Tibial nerve (tissue), 4 donors: ENCODE data around the gene SDF2L1. TPM values are rescaled to one million over a fixed set of nuclear protein-coding genes. Genes with fewer than 3 reads are reported as not detected.

ENCODE experiments used
- DNase-seq, 2 donors: peaks; one replicate each; pipeline ENCODE4 v3.0.0-alpha.2; 2019; ENCODE audit warnings: low spot score in 2 of 2
- H3K27ac ChIP-seq, 4 donors: fragments of 200-600 bp; sonication (generic) in 3 of 4; one replicate each; pipeline ENCODE4 v1.5.1; 2017 to 2019; ENCODE audit warnings: mild to moderate bottlenecking in 1 of 4
- H3K27me3 ChIP-seq, 2 donors: fragments of 200-600 bp; sonication (generic) in 1 of 2; one replicate each; pipeline versions ENCODE4 v1.5.1 to v1.6.0; 2017 to 2019
- H3K36me3 ChIP-seq, 3 donors: fragments of 200-600 bp; sonication (generic); one replicate each; pipeline ENCODE4 v1.5.1; 2018 to 2019
- H3K4me1 ChIP-seq, 4 donors: fragments of 200-600 bp; sonication (generic) in 3 of 4; one replicate each; pipeline ENCODE4 v1.5.1; 2017 to 2019
- H3K4me3 ChIP-seq, 4 donors: fragments of 200-600 bp; sonication (generic) in 3 of 4; one replicate each; pipeline ENCODE4 v1.5.1; 2017 to 2019; ENCODE audit warnings: mild to moderate bottlenecking in 1 of 4, moderate library complexity in 1 of 4
- H3K9me3 ChIP-seq, 4 donors: fragments of 200-600 bp; sonication (generic) in 3 of 4; one replicate each; pipeline ENCODE4 v1.5.1; 2017 to 2019
- EP300 ChIP-seq, 2 donors: sonication (generic); formaldehyde crosslinking; IDR thresholded peaks; one replicate each; pipeline ENCODE4 v1.6.1; 2017; ENCODE audit warnings: antibody characterized with exemption in 2 of 2, mild to moderate bottlenecking in 1 of 2
- POLR2A ChIP-seq, 2 donors: fragments of 450-650 bp; IDR thresholded peaks; one replicate each; pipeline ENCODE4 v1.6.1; 2017; ENCODE audit warnings: antibody characterized with exemption in 2 of 2, mild to moderate bottlenecking in 2 of 2, moderate library complexity in 2 of 2
- WGBS, 2 donors: methylation state at CpG; one replicate each; pipeline ENCODE4 v1.1.5; 2018; 5-methylcytosine and 5-hydroxymethylcytosine counted together
- total RNA-seq, 4 donors: library from RNA; depleted of rRNA; stranded (reverse); fragments of >200 nt; gene quantifications; one replicate each; pipeline ENCODE4 v1.1.0, GENCODE V29; 2016
- TF ChIP-seq, protein P1 (sequence below), 5 experiments: fragments of 200-600 bp in 3 of 5; fragments of 450-650 bp in 2 of 5; sonication (generic) in 3 of 5; IDR thresholded peaks; one replicate each; pipeline ENCODE4 v1.5.1; 2016 to 2019; ENCODE audit warnings: antibody characterized with exemption in 5 of 5, mild to moderate bottlenecking in 3 of 5, moderate library complexity in 2 of 5

SDF2L1 gene
- total RNA-seq, 4 donors from 2014 or later: 11.4 to 62.7 (median 31.5) TPM

- H3K4me3 ChIP-seq: no peak within 1 kb of the TSS
- no peak for DNase-seq
- TF ChIP-seq POLR2A (IDR thresholded peaks at IDR 0.05) (no peak), EP300 (IDR thresholded peaks at IDR 0.05) (no peak)
- TF ChIP-seq, protein P1, sequence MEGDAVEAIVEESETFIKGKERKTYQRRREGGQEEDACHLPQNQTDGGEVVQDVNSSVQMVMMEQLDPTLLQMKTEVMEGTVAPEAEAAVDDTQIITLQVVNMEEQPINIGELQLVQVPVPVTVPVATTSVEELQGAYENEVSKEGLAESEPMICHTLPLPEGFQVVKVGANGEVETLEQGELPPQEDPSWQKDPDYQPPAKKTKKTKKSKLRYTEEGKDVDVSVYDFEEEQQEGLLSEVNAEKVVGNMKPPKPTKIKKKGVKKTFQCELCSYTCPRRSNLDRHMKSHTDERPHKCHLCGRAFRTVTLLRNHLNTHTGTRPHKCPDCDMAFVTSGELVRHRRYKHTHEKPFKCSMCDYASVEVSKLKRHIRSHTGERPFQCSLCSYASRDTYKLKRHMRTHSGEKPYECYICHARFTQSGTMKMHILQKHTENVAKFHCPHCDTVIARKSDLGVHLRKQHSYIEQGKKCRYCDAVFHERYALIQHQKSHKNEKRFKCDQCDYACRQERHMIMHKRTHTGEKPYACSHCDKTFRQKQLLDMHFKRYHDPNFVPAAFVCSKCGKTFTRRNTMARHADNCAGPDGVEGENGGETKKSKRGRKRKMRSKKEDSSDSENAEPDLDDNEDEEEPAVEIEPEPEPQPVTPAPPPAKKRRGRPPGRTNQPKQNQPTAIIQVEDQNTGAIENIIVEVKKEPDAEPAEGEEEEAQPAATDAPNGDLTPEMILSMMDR (IDR thresholded peaks at IDR 0.05): no peak
- no peaks in the 10 kb centered on the region for H3K27me3 ChIP-seq
- H3K9me3 ChIP-seq: no peaks in the 10 kb centered on the region
- peaks cover 0 to 26% (median 6%) of the 10 kb centered on the region in 4 donors for H3K4me1 ChIP-seq
- H3K27ac ChIP-seq: no peak within 1 kb of the TSS
- WGBS, 2 donors: 81 to 85% methylated on average over 27 of the region's 27 CpGs
- H3K36me3 ChIP-seq: peaks cover 0 to 10% (median 0%) of the 10 kb centered on the region in 3 donors
Measured at GRCh38 chr22:21632237-21632895, 9.7 kb upstream of the SDF2L1 start, which contains the start of gene CCDC116. TSS of gene CCDC116 (plus strand) at chr22:21632760. CDS start at chr22:21633182, 422 bp downstream.

- WGBS, 2 donors: 96 to 100% methylated on average over 14 to 17 of the region's 18 CpGs
- TF ChIP-seq EP300 (IDR thresholded peaks at IDR 0.05): no peak
- TF ChIP-seq, protein P1 (IDR thresholded peaks at IDR 0.05): no peak
- TF ChIP-seq POLR2A (IDR thresholded peaks at IDR 0.05): no peak
- H3K9me3 ChIP-seq: no peaks in the 10 kb centered on the region
Measured at GRCh38 chr22:21632931-21633330, 9.2 kb upstream of the SDF2L1 start.

GRCh38 chr22:21633481-21633880, 8.6 kb upstream of the SDF2L1 start:
- Histone ChIP-seq H3K9me3 (no peaks in the 10 kb centered on the region), H3K27ac (no peak overlapping the region), H3K4me1 (peaks cover 0 to 14% (median 4%) of the 10 kb centered on the region in 4 donors), H3K27me3 (no peaks in the 10 kb centered on the region), H3K36me3 (peaks cover 0 to 7% (median 0%) of the 10 kb centered on the region in 3 donors), H3K4me3 (no peak overlapping the region)
- 91 to 93% methylated on average over 4 of the region's 4 CpGs for WGBS, 2 donors
- TF ChIP-seq, protein P1 (IDR thresholded peaks at IDR 0.05): no peak
- TF ChIP-seq POLR2A (IDR thresholded peaks at IDR 0.05) (no peak), EP300 (IDR thresholded peaks at IDR 0.05) (no peak)
- DNase-seq: no peak

More at GRCh38 chr22:21632931-21633330, 9.2 kb upstream of the SDF2L1 start:
- Histone ChIP-seq H3K4me1 (peaks cover 0 to 20% (median 6%) of the 10 kb centered on the region in 4 donors), H3K36me3 (peaks cover 0 to 10% (median 0%) of the 10 kb centered on the region in 3 donors), H3K27me3 (no peaks in the 10 kb centered on the region), H3K27ac (no peak overlapping the region), H3K4me3 (no peak overlapping the region)
- no peak for DNase-seq

DNA sequence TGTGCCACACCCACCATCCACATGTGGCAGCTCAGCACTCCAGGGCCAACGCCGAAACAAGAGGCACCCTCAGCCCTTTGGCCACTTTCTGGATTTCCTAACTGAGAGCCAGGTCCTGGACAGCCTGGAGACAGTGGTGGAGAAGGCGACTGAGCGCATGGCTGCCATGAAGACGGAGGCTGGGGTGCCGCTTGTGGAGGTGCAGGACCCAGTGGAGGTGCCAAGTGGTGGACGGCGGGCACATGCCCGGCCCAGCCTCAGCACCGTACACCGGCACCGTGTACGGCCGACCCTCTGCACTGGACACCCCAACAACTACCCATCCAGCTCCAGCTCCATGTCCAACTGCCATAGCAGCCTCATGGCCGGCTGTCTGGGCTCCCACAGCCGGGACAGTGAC, 8.0 kb upstream of the SDF2L1 start:
- Histone ChIP-seq H3K36me3 (peaks cover 0 to 7% (median 0%) of the 10 kb centered on the region in 3 donors), H3K27ac (no peak overlapping the region), H3K27me3 (no peaks in the 10 kb centered on the region), H3K4me3 (no peak overlapping the region), H3K4me1 (peaks cover 0 to 8% (median under 1%) of the 10 kb centered on the region in 4 donors), H3K9me3 (no peaks in the 10 kb centered on the region)
- 94 to 96% methylated on average over 14 to 16 of the region's 16 CpGs for WGBS, 2 donors
- TF ChIP-seq, protein P1 (IDR thresholded peaks at IDR 0.05): no peak
- TF ChIP-seq POLR2A (IDR thresholded peaks at IDR 0.05) (no peak), EP300 (IDR thresholded peaks at IDR 0.05) (no peak)
- DNase-seq: no peak

GRCh38 chr22:21634844-21635243, 7.3 kb upstream of the SDF2L1 start:
- Histone ChIP-seq H3K36me3 (peaks cover 0 to 7% (median 0%) of the 10 kb centered on the region in 3 donors), H3K9me3 (no peaks in the 10 kb centered on the region), H3K27ac (no peak overlapping the region), H3K27me3 (no peaks in the 10 kb centered on the region), H3K4me1 (peaks cover 0 to 4% (median 0%) of the 10 kb centered on the region in 4 donors), H3K4me3 (no peak overlapping the region)
- no peak for DNase-seq
- 82 to 85% methylated on average over 19 of the region's 19 CpGs for WGBS, 2 donors
- no peak for TF ChIP-seq POLR2A (IDR thresholded peaks at IDR 0.05)
- TF ChIP-seq, protein P1 (IDR thresholded peaks at IDR 0.05): no peak
